ENCODE data around the gene SH3GL1. TPM values are rescaled to one million over a fixed set of nuclear protein-coding genes. Genes with fewer than 3 reads are reported as not detected.

The SH3GL1 gene
- total and polyA plus RNA-seq, 5 experiments from 2014 or later: 11.8 to 38.6 (median 20.4) TPM

- DNase-seq: no peak
- no peaks in the 10 kb centered on the region for H3K36me3 Mint-ChIP-seq
- no peak overlapping the region for H3K4me3 Mint-ChIP-seq
- peaks cover 0 to 4% (median 0%) of the 10 kb centered on the region in 5 donors for H3K27me3 Mint-ChIP-seq
- H3K9me3 Mint-ChIP-seq: no peaks in the 10 kb centered on the region
- peaks cover 22 to 32% (median 28%) of the 10 kb centered on the region in 4 donors for H3K4me1 Mint-ChIP-seq
- ATAC-seq: no peak
- POLR2A ChIA-PET: interaction anchor here (1.0 to 2.7 kb wide), 2 partner anchors 19 to 45 kb away, joined by 3 to 8 read pairs; partner anchors contain the start of genes MPND and SHD
- no peak overlapping the region for H3K27ac Mint-ChIP-seq
Measured at GRCh38 chr19:4324228-4324627, 76.1 kb downstream of the SH3GL1 start.

GRCh38 chr19:4323692-4324091, 76.7 kb downstream of the SH3GL1 start:
- no peak for ATAC-seq
- POLR2A ChIA-PET: interaction anchor here (2.7 to 4.8 kb wide), 2 partner anchors 19 to 21 kb away, joined by 8 to 22 read pairs; partner anchors contain the start of genes FSD1, MPND and TMIGD2
- H3K36me3 Mint-ChIP-seq: no peaks in the 10 kb centered on the region

GRCh38 chr19:4322942-4323665, 77.2 kb downstream of the SH3GL1 start:
- DNase-seq (no peak), ATAC-seq (no peak)
- Mint-ChIP-seq H3K4me3 (no peak overlapping the region), H3K4me1 (peaks cover 16 to 23% (median 20%) of the 10 kb centered on the region in 4 donors), H3K27me3 (peaks cover 0 to 2% (median 0%) of the 10 kb centered on the region in 5 donors), H3K27ac (no peak overlapping the region), H3K36me3 (no peaks in the 10 kb centered on the region), H3K9me3 (no peaks in the 10 kb centered on the region)
- POLR2A ChIA-PET: interaction anchor here (2.7 to 4.8 kb wide), 2 partner anchors 20 kb away, joined by 8 to 22 read pairs; partner anchors contain the start of genes FSD1, MPND and TMIGD2

More at GRCh38 chr19:4323692-4324091, 76.7 kb downstream of the SH3GL1 start:
- Mint-ChIP-seq H3K27me3 (peaks cover 0 to 4% (median 0%) of the 10 kb centered on the region in 5 donors), H3K27ac (no peak overlapping the region), H3K4me1 (peaks cover 22 to 27% (median 24%) of the 10 kb centered on the region in 4 donors), H3K9me3 (no peaks in the 10 kb centered on the region), H3K4me3 (no peak overlapping the region)
- no peak for DNase-seq

- ATAC-seq (no peak), DNase-seq (no peak)
- POLR2A ChIA-PET: interaction anchor here (0.6 to 4.8 kb wide), 6 partner anchors 10 to 22 kb away, joined by 3 to 22 read pairs (median 4); partner anchors contain the start of genes FSD1 and TMIGD2
- peak overlapping the region in 1 of 10 donors; percentile 59 for H3K27ac Mint-ChIP-seq
- H3K27me3 Mint-ChIP-seq: no peaks in the 10 kb centered on the region
- H3K4me1 Mint-ChIP-seq: peaks cover 0 to 15% (median 0%) of the 10 kb centered on the region in 4 donors
- H3K4me3 Mint-ChIP-seq: no peak overlapping the region
- no peaks in the 10 kb centered on the region for H3K36me3 Mint-ChIP-seq
- no peaks in the 10 kb centered on the region for H3K9me3 Mint-ChIP-seq
Measured at GRCh38 chr19:4320419-4320818, 79.9 kb downstream of the SH3GL1 start.

- Mint-ChIP-seq H3K4me3 (no peak overlapping the region), H3K36me3 (no peaks in the 10 kb centered on the region), H3K9me3 (no peaks in the 10 kb centered on the region), H3K27me3 (no peaks in the 10 kb centered on the region), H3K4me1 (peaks cover 0 to 13% (median 0%) of the 10 kb centered on the region in 4 donors), H3K27ac (peak overlapping the region in 4 of 10 donors; percentile 6 to 70 (median 56))
- POLR2A ChIA-PET: interaction anchor here (0.6 to 4.8 kb wide), 2 partner anchors 17 to 389 kb away, joined by 5 to 22 read pairs; partner anchors contain the start of genes FSD1 and TMIGD2
- DNase-seq (no peak), ATAC-seq (no peak)
Measured at GRCh38 chr19:4319067-4319718, 81.2 kb downstream of the SH3GL1 start.

GRCh38 chr19:4318460-4318859, 81.9 kb downstream of the SH3GL1 start:
- Mint-ChIP-seq H3K4me1 (peaks cover 0 to 13% (median 0%) of the 10 kb centered on the region in 4 donors), H3K9me3 (no peaks in the 10 kb centered on the region), H3K27ac (peak overlapping the region in 2 of 10 donors; percentile 29 to 31), H3K4me3 (no peak overlapping the region), H3K36me3 (no peaks in the 10 kb centered on the region), H3K27me3 (no peaks in the 10 kb centered on the region)
- DNase-seq: no peak
- POLR2A ChIA-PET: no interaction called here
- no peak for ATAC-seq

- Mint-ChIP-seq H3K4me3 (no peak overlapping the region), H3K27ac (no peak overlapping the region), H3K36me3 (no peaks in the 10 kb centered on the region), H3K9me3 (no peaks in the 10 kb centered on the region), H3K4me1 (peaks cover 0 to 13% (median 0%) of the 10 kb centered on the region in 4 donors), H3K27me3 (no peaks in the 10 kb centered on the region)
- POLR2A ChIA-PET: no interaction called here
- DNase-seq (no peak), ATAC-seq (no peak)
Measured at GRCh38 chr19:4316956-4317355, 83.4 kb downstream of the SH3GL1 start.

- ATAC-seq (no peak), DNase-seq (no peak)
- H3K36me3 Mint-ChIP-seq: no peaks in the 10 kb centered on the region
- no peaks in the 10 kb centered on the region for H3K9me3 Mint-ChIP-seq
- H3K27me3 Mint-ChIP-seq: no peaks in the 10 kb centered on the region
- peaks cover 0 to 2% (median 0%) of the 10 kb centered on the region in 4 donors for H3K4me1 Mint-ChIP-seq
- POLR2A ChIA-PET: no interaction called here
- no peak overlapping the region for H3K4me3 Mint-ChIP-seq
- no peak overlapping the region for H3K27ac Mint-ChIP-seq
Measured at GRCh38 chr19:4313847-4314490, 86.4 kb downstream of the SH3GL1 start.

Small RNA genes lying within 50 kb of the gene (microRNA-seq; reads per million reads assigned to microRNA genes)
- gene MIR4746 (ENCODE audit: borderline microRNAs expressed): not detected

Other genes starting within 250 kb of the SH3GL1 start
- gene CREB3L3, start 246.9 kb downstream of the SH3GL1 start, total RNA-seq: not detected
- gene CREB3L3, start 246.9 kb downstream of the SH3GL1 start, polyA plus RNA-seq: not detected
- gene SIRT6, start 218.0 kb downstream of the SH3GL1 start, total RNA-seq: 10 to 100 TPM; 27.2 to 27.3 TPM
- 1 to 10 TPM in 2 of 3 donors, under 1 TPM in 1; 0.86 to 4.3 (median 1.4) TPM for gene SIRT6, start 218.0 kb downstream of the SH3GL1 start, polyA plus RNA-seq
- 1 to 10 TPM; 1.9 to 2.2 TPM for gene ANKRD24, start 217.9 kb downstream of the SH3GL1 start, total RNA-seq
- under 1 TPM in 2 of 3 donors, not detected in 1; 0.36 to 0.50 TPM for gene ANKRD24, start 217.9 kb downstream of the SH3GL1 start, polyA plus RNA-seq
- gene EBI3, start 171.0 kb downstream of the SH3GL1 start, total RNA-seq: under 1 TPM; 0.36 to 0.47 TPM
- gene EBI3, start 171.0 kb downstream of the SH3GL1 start, polyA plus RNA-seq: not detected
- 10 to 100 TPM; 32.9 to 33.8 TPM for gene YJU2, start 153.5 kb downstream of the SH3GL1 start, total RNA-seq
- 10 to 100 TPM; 20.2 to 35.3 (median 28.1) TPM for gene YJU2, start 153.5 kb downstream of the SH3GL1 start, polyA plus RNA-seq
- gene SHD, start 121.3 kb downstream of the SH3GL1 start, total RNA-seq: not detected
- gene SHD, start 121.3 kb downstream of the SH3GL1 start, polyA plus RNA-seq: not detected
- 10 to 100 TPM; 41.6 to 43.9 TPM for gene TMIGD2, start 98.2 kb downstream of the SH3GL1 start, total RNA-seq
- gene TMIGD2, start 98.2 kb downstream of the SH3GL1 start, polyA plus RNA-seq: 100 to 1,000 TPM in 1 of 3 donors, 10 to 100 TPM in 2; 65.8 to 105 (median 96.5) TPM
- 1 to 10 TPM; 1.4 to 4.0 TPM for gene FSD1, start 95.9 kb downstream of the SH3GL1 start, total RNA-seq
- 1 to 10 TPM; 1.5 to 3.9 (median 3.4) TPM for gene FSD1, start 95.9 kb downstream of the SH3GL1 start, polyA plus RNA-seq
- gene STAP2, start 61.7 kb downstream of the SH3GL1 start, total RNA-seq: 1 to 10 TPM; 1.4 to 2.3 TPM
- 1 to 10 TPM; 1.3 to 2.6 (median 1.5) TPM for gene STAP2, start 61.7 kb downstream of the SH3GL1 start, polyA plus RNA-seq
- gene MPND, start 57.0 kb downstream of the SH3GL1 start, total RNA-seq: 10 to 100 TPM; 18.9 to 22.1 TPM
- gene MPND, start 57.0 kb downstream of the SH3GL1 start, polyA plus RNA-seq: 1 to 10 TPM; 4.6 to 5.3 (median 4.7) TPM
- gene CHAF1A, start 2.1 kb upstream of the SH3GL1 start, total RNA-seq: 10 to 100 TPM in 1 of 2 experiments, 1 to 10 TPM in 1; 7.5 to 10.9 TPM
- gene CHAF1A, start 2.1 kb upstream of the SH3GL1 start, polyA plus RNA-seq: 1 to 10 TPM; 1.7 to 2.4 (median 2.1) TPM
- gene UBXN6, start 57.2 kb upstream of the SH3GL1 start, total RNA-seq: 10 to 100 TPM; 61.3 to 75.2 TPM
- 1 to 10 TPM; 2.4 to 6.6 (median 3.9) TPM for gene UBXN6, start 57.2 kb upstream of the SH3GL1 start, polyA plus RNA-seq
- 10 to 100 TPM; 35.5 to 40.0 TPM for gene HDGFL2, start 71.8 kb upstream of the SH3GL1 start, total RNA-seq
- gene HDGFL2, start 71.8 kb upstream of the SH3GL1 start, polyA plus RNA-seq: 10 to 100 TPM; 15.0 to 25.3 (median 19.0) TPM
- under 1 TPM; 0.23 to 0.36 TPM for gene PLIN4, start 117.9 kb upstream of the SH3GL1 start, total RNA-seq
- under 1 TPM; 0.07 to 0.11 (median 0.07) TPM for gene PLIN4, start 117.9 kb upstream of the SH3GL1 start, polyA plus RNA-seq
- gene PLIN5, start 134.7 kb upstream of the SH3GL1 start, total RNA-seq: 1 to 10 TPM; 2.3 to 2.6 TPM
- gene PLIN5, start 134.7 kb upstream of the SH3GL1 start, polyA plus RNA-seq: under 1 TPM; 0.28 to 0.90 (median 0.30) TPM
- gene LRG1, start 139.5 kb upstream of the SH3GL1 start, total RNA-seq: not detected
- not detected for gene LRG1, start 139.5 kb upstream of the SH3GL1 start, polyA plus RNA-seq
- under 1 TPM; 0.60 to 0.68 TPM for gene SEMA6B, start 159.1 kb upstream of the SH3GL1 start, total RNA-seq
- not detected for gene SEMA6B, start 159.1 kb upstream of the SH3GL1 start, polyA plus RNA-seq
- gene TNFAIP8L1, start 239.0 kb upstream of the SH3GL1 start, total RNA-seq: 10 to 100 TPM; 19.1 to 20.7 TPM
- 10 to 100 TPM in 2 of 3 donors, 1 to 10 TPM in 1; 5.6 to 16.5 (median 10.3) TPM for gene TNFAIP8L1, start 239.0 kb upstream of the SH3GL1 start, polyA plus RNA-seq